Hippocampal formation (tissue), 2 donors: ENCODE results near the gene SYNDIG1.
A peak's percentile ranks its signal among the peaks of the same experiment; 100 is the strongest.
"Not testable (repeated sequence)": the region's sequence is repeated elsewhere in the genome, so short reads cannot be mapped to it uniquely, and the experiment has no call there.

Experiments used
- DNase-seq, 2 donors: peaks; one replicate each; lab custom pipeline; 2025; lab: John Stamatoyannopoulos, UW

Gene SYNDIG1

DNA sequence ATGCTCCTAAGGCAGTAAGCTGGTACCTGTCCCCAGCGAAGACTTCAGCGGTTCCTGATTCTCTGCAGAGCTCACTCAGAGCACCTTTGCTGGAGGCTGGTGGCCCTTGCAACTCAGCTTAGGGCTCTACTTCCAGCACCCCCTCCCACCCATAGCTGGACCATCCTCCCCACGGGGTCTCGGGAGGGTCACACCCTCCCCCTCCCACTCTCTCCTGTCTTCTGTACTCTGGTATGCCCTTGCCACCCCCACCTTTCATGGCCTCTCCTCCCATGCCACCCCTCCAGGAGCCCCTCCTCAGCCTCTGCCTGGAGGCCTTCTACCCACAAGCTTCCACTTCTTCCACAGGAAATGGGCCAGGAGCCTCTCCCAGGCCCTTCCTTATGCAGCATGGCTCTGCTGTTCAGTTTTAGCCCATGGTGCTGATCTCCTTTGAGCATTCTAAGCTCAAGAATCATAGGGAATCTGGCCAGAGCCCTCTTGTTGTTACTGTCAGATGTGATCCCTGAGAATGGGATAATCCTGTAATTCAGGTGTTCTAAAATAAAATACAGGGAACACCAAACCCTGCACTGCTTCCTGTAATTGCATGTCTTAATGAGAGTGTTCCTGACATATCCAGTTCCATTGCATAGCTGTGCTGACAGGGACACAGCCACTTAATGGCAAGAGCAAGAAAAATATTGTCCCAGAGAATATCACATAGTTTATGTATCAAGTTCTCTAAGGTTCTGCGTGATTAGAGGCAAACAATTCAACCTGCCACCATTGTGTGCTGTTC, 142.1 kb downstream of the SYNDIG1 start:
- DNase-seq, result no peak

DNA sequence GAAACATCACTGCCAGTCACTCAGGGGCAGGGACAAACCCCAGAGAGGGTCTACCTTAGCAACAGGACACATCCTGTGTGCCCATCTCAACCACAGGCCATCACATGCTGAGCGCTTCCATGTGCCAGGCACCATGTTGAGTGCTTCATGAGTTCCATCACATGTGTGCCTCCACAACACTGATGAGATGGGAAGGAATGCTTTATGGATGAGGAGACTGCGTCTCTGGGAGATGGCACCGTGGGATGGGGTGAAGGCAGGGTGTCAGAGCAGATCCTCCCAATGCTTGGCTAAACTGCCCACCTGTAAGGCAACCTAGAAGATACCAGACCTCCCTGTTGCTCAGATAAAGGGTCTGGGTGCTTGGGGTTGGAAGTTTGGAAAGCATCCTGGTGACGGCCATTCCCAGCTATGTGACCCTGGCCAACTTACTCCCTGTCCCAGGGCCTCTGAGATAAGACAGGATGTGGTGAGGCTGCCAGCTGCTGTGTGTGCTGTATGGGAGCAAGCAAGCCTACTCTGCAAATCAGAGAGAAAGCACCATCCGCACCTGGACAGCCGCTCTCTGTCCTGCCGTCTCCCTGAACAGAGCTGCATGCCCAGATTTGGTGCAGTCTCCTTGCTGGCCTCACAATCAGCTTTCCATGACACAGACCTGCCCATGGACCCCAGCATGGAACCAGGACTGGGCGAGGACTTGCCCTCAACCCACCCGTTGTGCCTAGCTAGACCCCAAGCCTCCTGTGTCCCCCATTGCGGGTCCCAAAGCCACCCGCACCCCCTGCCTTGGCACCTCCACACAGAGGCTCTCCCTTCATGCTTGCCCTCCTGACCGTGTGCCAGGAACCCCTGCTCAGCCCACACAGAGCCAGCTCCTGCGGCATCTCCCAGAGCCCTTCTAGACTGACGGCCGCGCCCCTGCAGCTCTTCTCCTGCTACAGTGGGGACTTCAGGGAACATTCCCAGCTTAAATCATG, 143.7 kb downstream of the SYNDIG1 start:
- DNase-seq, result no peak

DNA sequence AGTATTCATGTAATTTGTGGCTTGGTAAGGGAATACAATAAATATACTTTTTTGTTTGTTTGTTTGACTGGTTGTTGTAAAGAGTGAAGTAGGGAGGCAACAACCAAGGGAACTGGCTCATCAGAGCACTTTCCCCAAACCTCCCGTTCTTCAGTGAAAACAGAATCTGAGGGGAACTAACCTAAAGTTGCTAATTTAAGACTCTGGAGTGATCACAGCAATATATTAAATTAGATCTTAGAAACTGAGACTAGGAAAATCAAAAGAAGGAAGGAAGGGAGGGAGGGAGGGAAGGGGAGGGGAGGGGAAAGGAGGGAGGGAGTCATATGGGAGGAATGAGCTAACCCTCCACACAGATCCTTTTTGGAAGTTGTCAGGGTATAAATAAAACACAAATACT, 144.9 kb downstream of the SYNDIG1 start:
- DNase-seq, result no peak

DNA sequence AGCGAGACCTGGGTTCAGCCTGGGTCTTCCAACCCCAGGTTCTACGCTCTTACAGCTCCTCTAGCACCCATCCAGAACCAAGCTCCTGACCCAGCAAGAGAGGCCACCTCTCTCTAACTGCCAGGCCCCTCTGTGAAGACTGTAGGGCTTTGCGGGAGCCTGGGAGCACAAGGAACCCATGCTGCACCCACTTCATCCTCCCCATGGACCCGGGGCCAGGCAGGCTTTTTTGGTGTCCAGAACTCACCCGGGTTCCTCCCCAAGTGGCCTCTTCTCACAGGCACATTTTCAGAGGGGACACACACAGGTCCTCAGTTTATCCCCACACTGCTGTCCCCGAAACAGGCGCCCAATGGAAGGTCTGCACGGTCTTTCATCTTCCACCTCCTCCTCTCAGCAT, 145.9 kb downstream of the SYNDIG1 start:
- DNase-seq, result no peak

DNA sequence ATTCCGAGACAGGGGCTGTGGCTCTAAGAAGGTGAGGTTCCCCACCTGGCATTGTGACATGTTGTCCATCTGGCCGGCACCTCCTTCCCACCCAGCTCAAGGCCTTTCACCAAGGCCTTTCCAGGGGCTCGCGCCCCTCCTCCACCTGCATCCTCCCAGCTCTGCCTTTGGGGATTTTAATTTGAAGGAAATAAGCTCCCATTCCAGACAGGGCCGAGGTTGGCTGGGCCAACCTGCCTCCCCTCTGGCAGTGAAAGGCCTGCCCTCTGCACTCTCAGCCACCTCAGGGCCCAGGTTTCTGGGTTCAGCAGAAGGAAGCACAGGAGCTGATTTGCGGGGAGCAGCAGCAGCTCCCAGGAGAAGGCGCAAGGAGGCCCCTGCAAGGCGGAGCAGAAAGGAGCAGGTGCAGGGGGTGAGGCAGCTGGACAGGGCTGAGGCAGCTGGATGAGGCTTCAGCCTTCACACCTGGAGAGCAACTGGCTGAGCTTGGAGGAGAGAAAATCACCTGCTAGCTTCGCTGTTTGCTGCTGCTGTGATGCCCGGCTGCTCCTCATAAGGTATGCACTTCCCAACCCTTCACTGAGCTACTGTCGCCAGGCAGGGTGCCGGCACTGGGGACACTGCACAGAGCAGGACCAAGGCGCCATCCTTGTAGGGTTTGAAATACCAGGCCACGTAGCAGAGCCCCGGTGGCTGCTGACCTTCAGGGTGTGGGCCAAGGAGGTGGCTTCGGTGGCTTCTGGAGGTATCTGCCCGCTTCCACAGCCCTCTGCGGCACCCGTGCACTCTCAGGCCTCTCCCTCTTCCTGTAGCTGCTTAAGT, 147.0 kb downstream of the SYNDIG1 start:
- no peak for DNase-seq

DNA sequence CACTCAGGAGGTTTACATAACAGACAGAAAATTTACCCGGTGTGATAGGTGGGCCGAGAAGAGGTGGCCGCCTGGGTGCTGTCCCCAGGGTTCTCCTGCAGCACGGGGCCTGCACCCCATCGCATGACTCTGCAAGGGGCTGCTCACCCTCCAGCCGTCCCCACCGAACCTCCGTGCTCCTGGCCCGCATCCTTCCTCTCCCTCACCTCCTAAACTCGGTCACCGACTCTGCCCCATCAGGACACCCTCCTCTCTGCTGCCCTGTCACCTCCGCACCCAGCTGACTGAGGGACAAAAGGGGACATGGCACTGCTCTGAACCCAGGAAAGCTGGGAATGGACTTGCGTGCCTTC, 147.6 kb downstream of the SYNDIG1 start:
- DNase-seq, result no peak

DNA sequence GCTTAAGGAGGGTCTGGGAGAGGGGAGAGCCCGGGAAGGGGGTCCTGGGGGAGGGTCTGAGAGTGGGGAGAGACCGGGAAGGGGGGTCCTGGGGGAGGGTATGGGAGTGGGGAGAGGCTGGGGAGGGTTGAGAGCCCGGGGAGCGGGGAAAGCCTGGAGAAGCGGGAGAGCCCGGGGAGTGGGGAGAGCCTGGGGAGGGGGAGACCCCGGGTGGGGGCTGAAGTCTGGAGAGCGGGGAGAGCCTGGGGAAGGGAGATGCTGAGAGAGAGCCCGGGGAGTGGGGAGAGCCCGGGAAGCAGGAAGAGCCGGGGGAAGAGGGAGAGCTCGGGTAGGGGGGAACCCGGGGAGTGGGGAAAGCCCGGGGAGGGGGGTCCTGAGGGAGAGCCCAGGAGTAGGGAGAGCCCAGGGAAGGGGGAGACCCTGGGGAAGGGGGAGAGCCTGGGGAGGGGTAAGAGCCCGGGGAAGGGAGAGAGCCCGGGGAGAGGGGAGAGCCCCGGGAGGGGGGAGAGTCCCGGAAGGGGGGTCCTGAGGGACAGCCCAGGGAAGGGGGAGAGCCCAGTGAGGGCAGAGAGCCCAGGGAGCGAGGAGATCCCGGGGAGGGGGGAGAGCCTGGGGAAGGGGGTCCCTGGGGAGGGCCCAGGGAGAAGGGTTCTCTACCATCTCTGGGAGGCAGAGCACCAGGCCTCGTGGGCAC, 148.5 kb downstream of the SYNDIG1 start:
- no peak for DNase-seq

DNA sequence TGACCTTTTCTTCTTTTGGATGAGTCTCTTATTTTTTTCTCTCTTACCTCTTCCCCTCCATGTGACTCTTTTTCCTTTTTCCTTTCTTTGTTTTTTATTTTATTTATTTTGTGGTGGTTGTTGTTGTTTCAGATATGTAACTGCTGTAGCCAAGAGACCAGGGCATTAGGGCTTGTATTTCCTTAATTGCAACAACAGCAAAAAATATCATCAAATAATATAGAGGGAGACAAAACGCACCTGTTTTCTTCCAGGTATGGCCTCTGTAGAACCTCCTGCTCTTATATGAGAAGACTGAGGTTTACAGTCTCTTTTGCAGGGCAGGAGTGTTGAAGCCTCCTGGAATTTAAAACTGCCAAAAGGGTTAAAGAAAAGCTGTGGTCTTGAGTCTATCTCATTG, 149.3 kb downstream of the SYNDIG1 start:
- DNase-seq, result no peak

DNA sequence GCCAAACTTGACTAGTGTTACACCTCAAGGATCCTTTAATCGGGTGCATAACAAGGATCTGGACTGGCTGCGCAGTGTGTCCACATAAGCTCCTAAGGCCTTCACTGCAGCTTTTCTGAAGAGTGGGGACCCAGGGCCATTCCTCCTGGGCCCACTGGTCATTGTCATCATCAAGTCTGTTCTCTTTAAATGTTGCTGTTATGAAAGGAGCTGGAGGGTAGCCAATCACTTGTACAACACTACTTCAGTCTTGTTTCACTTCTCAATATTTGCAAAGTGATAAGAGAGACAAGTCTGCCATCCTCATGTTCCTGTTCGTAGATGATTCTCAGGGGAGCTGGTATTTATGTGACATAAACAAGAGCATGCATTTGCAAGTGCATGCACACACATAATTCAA, 149.8 kb downstream of the SYNDIG1 start:
- DNase-seq, result peak in 1 of 2 donors; percentile 31

DNA sequence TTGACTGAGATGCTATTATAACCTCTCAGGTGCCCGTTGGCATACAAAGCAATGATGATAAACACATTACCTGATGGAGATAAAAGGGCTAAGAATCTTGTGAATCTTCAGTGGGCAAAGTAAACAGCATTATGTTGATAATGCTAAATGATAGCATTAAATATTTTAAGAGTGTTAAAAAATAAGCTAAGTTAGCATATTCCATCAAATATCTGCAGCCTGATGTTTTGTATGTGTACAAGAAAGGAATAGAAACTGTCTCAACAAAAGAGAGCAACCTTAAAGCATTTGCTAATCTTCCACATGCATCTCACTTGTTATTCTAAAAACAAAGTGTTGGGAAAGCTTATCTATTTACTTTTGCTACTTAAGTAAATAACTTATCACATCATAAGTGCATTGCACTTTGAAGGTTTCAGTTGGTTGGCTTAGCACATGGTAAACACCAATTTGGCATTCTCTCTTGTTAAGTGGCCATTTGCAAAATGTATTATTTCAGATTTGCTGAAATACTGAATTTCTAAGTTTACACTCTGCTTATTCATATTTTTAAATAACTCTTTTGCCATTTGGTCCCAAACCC, 151.6 kb downstream of the SYNDIG1 start:
- DNase-seq, result no peak

DNA sequence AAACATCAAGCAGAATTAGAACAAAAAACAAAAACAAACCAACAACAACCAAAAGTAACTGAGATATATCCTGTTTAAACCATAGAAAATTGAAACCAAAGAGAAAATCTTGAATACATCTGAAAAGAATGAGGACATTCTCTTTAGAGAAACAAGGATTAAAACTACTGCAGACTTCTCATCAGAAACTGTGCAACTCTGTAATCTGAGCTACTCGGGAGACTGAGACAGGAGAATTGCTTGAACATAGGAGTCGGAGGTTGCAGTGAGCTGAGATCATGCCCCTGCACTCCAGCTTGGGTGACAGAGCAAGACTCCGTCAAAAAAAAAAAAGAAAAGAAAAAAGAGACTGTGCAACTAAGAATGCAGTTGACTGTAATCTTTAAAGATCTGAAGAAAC, 153.4 kb downstream of the SYNDIG1 start:
- no peak for DNase-seq

DNA sequence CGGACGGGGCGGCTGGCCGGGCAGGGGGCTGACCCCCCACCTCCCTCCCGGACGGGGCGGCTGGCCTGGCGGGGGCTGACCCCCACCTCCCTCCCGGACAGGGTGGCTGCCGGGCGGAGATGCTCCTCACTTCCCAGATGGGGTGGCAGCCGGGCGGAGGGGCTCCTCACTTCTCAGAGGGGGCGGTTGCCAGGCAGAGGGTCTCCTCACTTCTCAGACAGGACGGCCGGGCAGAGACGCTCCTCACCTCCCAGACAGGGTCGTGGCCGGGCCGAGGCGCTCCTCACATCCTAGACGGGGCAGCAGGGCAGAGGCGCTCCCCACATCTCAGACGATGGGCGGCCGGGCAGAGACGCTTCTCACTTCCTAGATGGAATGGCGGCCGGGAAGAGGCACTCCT, 156.7 kb downstream of the SYNDIG1 start:
- DNase-seq, result not testable (repeated sequence)

DNA sequence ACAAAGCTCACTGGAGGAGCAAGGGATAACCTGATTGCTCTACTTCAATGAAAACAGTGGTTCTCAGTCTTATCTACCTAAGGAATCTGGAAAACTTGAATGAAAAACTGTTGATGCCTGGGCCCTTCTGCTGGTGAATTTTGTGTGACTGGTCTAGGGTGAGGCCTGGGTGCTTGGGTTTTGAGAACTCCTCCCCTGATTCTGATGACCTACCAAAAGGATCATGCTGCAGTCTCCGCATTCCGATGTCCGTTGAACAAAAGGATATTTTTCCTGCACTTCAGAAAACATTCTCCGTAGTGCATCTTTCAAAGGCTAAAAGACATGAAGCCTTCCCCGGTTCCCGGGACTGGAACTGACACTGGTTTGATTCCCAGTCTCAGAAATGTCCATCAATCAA, 157.9 kb downstream of the SYNDIG1 start:
- DNase-seq, result no peak

DNA sequence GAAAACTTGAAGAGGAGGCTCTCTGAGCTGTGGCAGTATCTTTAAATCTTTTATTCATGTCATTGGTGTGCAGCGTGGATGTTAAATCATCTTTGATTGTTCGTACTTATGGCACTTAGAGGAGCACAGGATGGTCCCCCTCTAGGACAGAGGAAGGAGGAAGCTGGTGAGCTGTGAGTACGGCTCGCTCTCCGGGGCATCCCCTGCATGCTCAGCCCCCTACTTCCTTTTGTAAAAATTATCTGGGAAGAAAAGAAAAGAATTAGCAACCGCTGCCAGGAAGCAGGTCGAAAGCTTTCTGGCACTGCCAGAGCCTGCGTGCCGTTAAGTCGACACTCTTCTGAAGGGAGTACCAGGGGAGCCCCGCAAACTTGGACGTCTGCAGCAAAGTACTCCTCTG, 158.5 kb downstream of the SYNDIG1 start:
- no peak for DNase-seq

DNA sequence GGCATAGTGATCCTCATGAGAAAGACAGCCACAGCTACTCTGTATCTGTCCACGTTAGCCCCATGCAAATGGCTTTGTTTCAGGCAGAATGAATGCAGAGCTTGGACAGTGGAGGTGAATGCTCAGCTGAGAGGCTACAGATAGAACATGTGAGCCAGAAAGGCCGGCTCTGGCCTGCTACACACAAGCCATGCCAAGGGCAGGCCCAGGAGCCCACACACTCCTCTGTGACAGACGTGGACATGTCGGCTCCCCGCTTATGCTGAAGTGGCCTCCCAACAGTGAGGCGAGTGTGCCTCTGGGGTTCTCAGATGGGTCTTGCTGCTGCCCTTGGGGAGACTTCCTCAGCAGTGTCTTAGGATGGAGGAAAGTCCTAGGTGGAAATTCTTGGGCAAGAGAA, 159.6 kb downstream of the SYNDIG1 start:
- DNase-seq, result no peak

DNA sequence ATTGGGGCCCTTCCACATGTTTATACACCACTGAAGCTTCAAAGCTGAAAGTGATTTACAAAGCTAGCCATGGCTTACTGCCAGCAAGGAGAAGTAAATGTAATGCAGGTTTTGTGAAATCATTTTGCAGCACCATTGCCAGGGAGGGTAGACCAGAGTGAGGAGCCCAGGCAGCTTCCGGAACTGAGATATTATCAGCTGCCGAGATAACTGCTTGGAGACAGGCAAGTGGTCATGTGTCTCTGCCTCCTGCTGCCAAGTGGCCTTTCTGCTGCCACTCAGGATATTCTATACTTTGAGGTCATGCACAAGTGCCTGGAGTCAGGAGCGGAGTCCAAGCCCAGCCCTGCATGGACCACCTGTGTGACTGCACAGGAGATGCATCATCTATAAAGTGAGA, 160.2 kb downstream of the SYNDIG1 start:
- DNase-seq, result no peak

DNA sequence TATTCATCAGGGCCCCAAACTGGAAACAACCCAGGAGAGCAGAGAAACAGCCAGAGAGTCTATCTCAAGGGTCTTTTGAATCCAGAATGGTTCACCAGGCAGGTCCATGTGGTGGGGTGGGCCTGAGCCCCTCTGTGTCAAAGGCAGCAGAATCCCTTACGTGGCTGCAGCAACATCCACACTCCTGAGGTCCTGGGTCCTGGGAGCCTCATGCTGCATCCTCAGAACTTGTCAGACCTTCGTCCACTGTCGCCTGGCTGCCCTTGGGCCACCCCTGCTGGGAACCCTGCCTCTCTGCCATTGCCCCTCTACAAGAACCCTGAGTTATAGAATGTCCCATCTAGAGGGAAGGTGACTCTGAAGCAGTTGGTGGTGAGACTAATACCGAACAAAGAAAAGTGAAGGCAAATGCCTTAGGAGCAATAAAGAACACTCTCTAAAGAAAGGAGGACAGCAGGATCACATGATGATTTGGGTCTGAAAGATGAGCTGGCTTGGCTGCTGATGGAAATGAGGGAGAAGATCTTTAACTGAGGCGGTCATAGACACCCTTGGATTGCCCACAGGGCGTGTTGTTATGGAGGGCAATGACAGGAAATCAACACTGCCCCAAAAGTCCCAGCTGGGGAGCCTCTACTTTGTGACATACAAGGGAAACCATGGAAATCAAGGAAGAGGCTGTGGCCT, 161.2 kb downstream of the SYNDIG1 start:
- DNase-seq, result no peak

DNA sequence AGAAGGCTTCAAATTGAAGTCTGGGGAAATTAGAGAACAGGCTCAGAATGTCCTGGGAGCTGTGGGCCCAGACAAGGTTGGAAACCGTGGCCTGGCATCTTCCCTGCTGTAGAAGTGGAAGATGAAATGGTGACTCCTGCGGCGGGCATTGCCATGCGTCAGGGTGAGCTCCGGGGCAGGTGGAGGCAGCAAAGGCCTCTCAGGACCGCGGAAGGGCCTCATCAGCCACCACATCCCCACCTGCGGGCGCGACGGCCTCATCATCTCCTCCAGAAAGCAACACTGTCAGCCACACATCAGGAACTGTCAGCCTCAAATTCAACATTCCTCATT, 161.7 kb downstream of the SYNDIG1 start:
- DNase-seq, result no peak

DNA sequence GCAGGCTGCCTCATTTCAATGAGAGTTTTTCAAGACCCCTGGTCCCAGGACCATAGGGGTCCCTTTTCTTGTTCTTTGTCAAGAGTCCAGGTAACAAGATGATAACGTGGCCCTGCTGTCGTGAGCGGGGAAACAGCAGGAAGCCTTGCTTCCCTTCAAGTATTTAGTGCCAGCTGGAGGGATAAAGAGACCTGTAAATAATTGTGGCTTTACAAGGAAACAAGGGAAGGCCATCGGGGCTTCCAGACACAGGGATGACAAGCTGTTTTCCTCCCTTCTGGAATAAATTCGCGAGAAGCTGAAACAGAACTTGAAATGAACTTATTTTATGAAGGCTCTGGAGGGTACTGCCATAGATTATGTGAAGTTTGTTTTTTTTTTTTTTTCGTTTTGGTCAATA, 163.2 kb downstream of the SYNDIG1 start:
- no peak for DNase-seq

DNA sequence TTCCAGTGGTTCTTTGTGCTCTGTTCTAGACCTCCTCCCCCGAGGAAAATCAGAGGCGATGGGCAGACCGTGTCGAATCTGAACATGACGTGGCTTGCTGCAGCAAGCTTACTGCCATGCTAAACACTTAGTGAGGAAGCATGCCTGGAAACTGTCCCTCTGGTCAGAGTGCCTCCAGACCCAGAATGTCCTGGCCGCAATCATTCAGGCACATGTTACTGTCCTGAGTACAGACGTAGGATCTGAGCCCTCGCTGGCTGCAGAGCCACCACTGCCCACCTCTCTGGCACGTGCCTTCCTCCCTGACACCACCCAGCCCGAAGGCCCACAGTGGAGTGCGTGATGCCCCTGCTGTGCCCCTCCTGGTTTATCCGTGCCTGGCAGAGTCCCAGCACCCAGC, 163.6 kb downstream of the SYNDIG1 start:
- no peak for DNase-seq

DNA sequence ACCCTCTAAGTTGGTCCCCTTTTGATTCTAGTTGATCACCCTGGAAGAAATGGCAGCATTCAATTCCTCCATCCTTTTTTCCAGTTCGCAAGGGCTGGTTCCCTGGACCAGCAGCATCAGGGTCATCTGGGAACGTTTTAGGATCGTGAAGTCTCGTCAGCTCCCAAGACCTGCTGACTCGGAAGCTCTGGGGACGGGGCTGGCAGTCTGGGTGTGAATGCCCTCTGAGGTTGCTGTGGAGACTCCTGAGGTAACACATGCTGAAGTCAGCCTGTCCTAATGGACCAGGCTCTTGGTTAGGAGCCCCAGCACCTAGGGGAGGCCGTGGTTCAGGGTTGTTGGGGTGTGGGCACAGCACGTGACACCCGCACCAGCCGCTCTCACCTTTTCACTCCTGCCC, 164.1 kb downstream of the SYNDIG1 start:
- DNase-seq, result no peak
